Spleen (tissue), 11 donors: ENCODE data around the gene EFR3B. TPM values are rescaled to one million over a fixed set of nuclear protein-coding genes. Genes with fewer than 3 reads are reported as not detected.
"Not testable (repeated sequence)": the region's sequence is repeated elsewhere in the genome, so short reads cannot be mapped to it uniquely, and the experiment has no call there.

ENCODE experiments used
- DNase-seq: peaks from one replicate; pipeline ENCODE4 v3.0.0-alpha.2; 2020
- H3K27ac ChIP-seq, 8 donors: fragments of 200-600 bp; sonication (generic) in 7 of 8; 1 replicate in 4 of 8; 2 replicates in 4 of 8; pipeline versions ENCODE4 v1.5.0 to v1.8.0; 2016 to 2021; ENCODE audit warnings: inconsistent platforms in 4 of 8, mild to moderate bottlenecking in 4 of 8, moderate library complexity in 1 of 8
- H3K27me3 ChIP-seq, 7 donors: fragments of 200-600 bp; sonication (generic) in 6 of 7; replicated peaks in 1 of 7; 1 replicate in 4 of 7; 2 replicates in 3 of 7; pipeline versions ENCODE4 v1.5.0 to v1.8.0; 2016 to 2021; ENCODE audit warnings: inconsistent platforms in 3 of 7, mild to moderate bottlenecking in 1 of 7
- H3K36me3 ChIP-seq, 6 donors: fragments of 200-600 bp; sonication (generic) in 5 of 6; 1 replicate in 4 of 6; 2 replicates in 2 of 6; pipeline versions ENCODE4 v1.5.0 to v1.8.0; 2016 to 2021; ENCODE audit warnings: inconsistent platforms in 2 of 6
- H3K4me1 ChIP-seq, 6 donors: fragments of 200-600 bp; sonication (generic) in 5 of 6; 1 replicate in 3 of 6; 2 replicates in 3 of 6; pipeline versions ENCODE4 v1.5.0 to v1.8.0; 2016 to 2021; ENCODE audit warnings: inconsistent platforms in 3 of 6
- H3K4me3 ChIP-seq, 8 donors: fragments of 200-600 bp; sonication (generic) in 7 of 8; 1 replicate in 4 of 8; 2 replicates in 4 of 8; pipeline versions ENCODE4 v1.5.0 to v1.8.0; 2016 to 2021; ENCODE audit warnings: inconsistent platforms in 4 of 8, mild to moderate bottlenecking in 4 of 8, moderate library complexity in 2 of 8
- H3K9me3 ChIP-seq, 8 donors: fragments of 200-600 bp; sonication (generic) in 7 of 8; 1 replicate in 4 of 8; 2 replicates in 4 of 8; pipeline versions ENCODE4 v1.5.0 to v1.8.0; 2016 to 2021; ENCODE audit warnings: inconsistent platforms in 4 of 8
- POLR2A ChIP-seq, 3 donors: fragments of 450-650 bp; IDR thresholded peaks; one replicate each; pipeline ENCODE4 v1.5.1; 2017; ENCODE audit warnings: antibody characterized with exemption in 3 of 3, mild to moderate bottlenecking in 1 of 3
- POLR2AphosphoS5 ChIP-seq, 3 donors: sonication (generic); formaldehyde crosslinking; IDR thresholded peaks; one replicate each; pipeline ENCODE4 v1.5.1; 2017; ENCODE audit warnings: antibody characterized with exemption in 3 of 3
- WGBS, 5 donors: extraction: QIAGEN DNeasy Blood & Tissue Kit in 3 of 5; methylation state at CpG; one replicate each; pipeline versions ENCODE4 v1.1.5 to v1.1.7; 2013 to 2018; 5-methylcytosine and 5-hydroxymethylcytosine counted together
- intact Hi-C: fragments of 100-400 bp; cut with DNase I; formaldehyde crosslinking; loops from one replicate; pipeline ENCODE4 v1.15.0; 2023; ENCODE audit warnings: low total_unique reads
- polyA plus RNA-seq, 3 donors: library from polyadenylated mRNA; stranded (reverse); fragments of 200-250 nt; gene quantifications; one replicate each; pipeline ENCODE4 v1.2.1, GENCODE V29; 2013
- total RNA-seq, 7 donors: library from RNA; depleted of rRNA in 3 of 7; stranded (reverse); fragments of >200 nt in 3 of 7; fragmentation: NEBNext Ultra II Directional in 4 of 7; extraction: Animal tissue kit (Norgen Biotek cat#: 25700) in 4 of 7; gene quantifications; one replicate each; pipeline versions ENCODE4 v1.1.0 to v1.2.1, GENCODE V29; 2016 to 2021
- TF ChIP-seq, protein P1 (sequence below), 11 experiments: fragments of 200-600 bp in 7 of 11; fragments of 450-650 bp in 4 of 11; sonication (generic) in 4 of 11; IDR thresholded peaks in 8 of 11; conservative IDR thresholded peaks in 3 of 11; 1 replicate in 7 of 11; 2 replicates in 4 of 11; pipeline versions ENCODE4 v1.4.0 to v1.8.0; 2016 to 2021; ENCODE audit warnings: antibody characterized with exemption in 11 of 11, inconsistent platforms in 4 of 11, mild to moderate bottlenecking in 1 of 11
- donor health status: healthy with polysubstance abuse.
- donor health status: DM: no; HTN: no; CAD: no; lungs with moderate emphysema.
- donor health status: DM: no; HTN: no; CAD: no.
- donor health status: Bipolar disorder and iron deficiency.
- donor health status: healthy.
- donor health status: DM: no; HTN: no; CAD: no.
- donor health status: DM: yes; HTN: yes; CAD: no.

Gene EFR3B
- total and polyA plus RNA-seq, 10 donors, result 0.22 to 13.2 (median 8.2) TPM

DNA sequence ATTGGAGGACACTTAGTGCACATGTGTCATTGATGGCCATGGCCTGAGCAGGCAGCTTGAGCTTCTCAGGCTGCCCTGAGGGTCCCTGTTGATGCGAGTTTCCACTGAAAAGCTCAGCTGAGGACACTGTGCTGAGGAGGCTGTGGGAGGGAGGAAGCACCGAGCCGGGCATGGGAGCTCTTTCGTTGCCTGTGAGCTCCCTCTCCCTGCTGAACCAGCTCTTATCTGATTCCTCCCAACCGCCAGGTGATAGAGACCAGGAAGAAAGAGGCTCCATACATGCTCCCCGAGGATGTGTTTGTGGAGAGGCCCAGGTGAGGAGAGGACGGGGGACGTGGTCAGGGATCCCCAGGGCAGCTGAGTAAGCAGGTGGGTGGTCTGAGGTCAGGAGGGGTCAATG lies 99.2 kb downstream of the EFR3B start:
- intact Hi-C loops, result no loop called here
- Histone ChIP-seq H3K27ac (no peak overlapping the region), H3K9me3 (no peaks in the 10 kb centered on the region), H3K27me3 (peaks cover 0 to 8% (median 0%) of the 10 kb centered on the region in 7 donors), H3K36me3 (peaks cover 0 to 43% (median 0%) of the 10 kb centered on the region in 6 donors), H3K4me3 (no peak overlapping the region), H3K4me1 (no peaks in the 10 kb centered on the region)
- DNase-seq, result no peak
- 79 to 88% (median 84%) methylated on average over 7 to 8 of the region's 8 CpGs for WGBS, 5 donors
- TF ChIP-seq, protein P1, sequence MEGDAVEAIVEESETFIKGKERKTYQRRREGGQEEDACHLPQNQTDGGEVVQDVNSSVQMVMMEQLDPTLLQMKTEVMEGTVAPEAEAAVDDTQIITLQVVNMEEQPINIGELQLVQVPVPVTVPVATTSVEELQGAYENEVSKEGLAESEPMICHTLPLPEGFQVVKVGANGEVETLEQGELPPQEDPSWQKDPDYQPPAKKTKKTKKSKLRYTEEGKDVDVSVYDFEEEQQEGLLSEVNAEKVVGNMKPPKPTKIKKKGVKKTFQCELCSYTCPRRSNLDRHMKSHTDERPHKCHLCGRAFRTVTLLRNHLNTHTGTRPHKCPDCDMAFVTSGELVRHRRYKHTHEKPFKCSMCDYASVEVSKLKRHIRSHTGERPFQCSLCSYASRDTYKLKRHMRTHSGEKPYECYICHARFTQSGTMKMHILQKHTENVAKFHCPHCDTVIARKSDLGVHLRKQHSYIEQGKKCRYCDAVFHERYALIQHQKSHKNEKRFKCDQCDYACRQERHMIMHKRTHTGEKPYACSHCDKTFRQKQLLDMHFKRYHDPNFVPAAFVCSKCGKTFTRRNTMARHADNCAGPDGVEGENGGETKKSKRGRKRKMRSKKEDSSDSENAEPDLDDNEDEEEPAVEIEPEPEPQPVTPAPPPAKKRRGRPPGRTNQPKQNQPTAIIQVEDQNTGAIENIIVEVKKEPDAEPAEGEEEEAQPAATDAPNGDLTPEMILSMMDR (IDR thresholded peaks at IDR 0.05 in 8 of 11, conservative IDR thresholded peaks at IDR 0.05 in 3 of 11), result no peak
- TF ChIP-seq POLR2A (IDR thresholded peaks at IDR 0.05), result no peak
- no peak for TF ChIP-seq POLR2AphosphoS5 (IDR thresholded peaks at IDR 0.05)

DNA sequence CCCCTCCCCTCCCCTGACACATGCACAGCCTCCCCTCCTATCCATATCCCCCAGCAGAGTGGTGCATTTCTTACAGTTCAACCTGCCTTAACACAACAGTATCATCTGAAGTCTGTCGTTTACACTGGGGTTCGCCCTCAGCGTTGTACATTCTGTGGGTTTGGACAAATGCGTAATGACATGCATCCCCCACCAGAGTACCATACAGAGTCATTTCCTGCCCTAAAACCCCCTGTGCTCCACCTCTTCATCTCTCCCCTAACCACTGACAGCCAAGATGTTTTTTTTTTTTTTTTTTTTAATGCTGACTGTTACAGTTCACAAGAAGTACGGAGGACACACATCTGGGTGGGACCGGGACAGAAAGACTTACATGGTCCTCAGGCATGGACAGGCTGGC lies 103.9 kb downstream of the EFR3B start:
- 60 to 71% (median 70%) methylated on average over 6 of the region's 6 CpGs for WGBS, 5 donors
- intact Hi-C loops, result no loop called here
- Histone ChIP-seq H3K36me3 (peaks cover 0 to 32% (median 0%) of the 10 kb centered on the region in 6 donors), H3K9me3 (no peaks in the 10 kb centered on the region), H3K27ac (no peak overlapping the region), H3K27me3 (no peaks in the 10 kb centered on the region), H3K4me1 (no peaks in the 10 kb centered on the region), H3K4me3 (no peak overlapping the region)
- no peak for DNase-seq
- TF ChIP-seq POLR2AphosphoS5 (IDR thresholded peaks at IDR 0.05), result no peak
- TF ChIP-seq, protein P1 (IDR thresholded peaks at IDR 0.05 in 8 of 11, conservative IDR thresholded peaks at IDR 0.05 in 3 of 11), result no peak
- no peak for TF ChIP-seq POLR2A (IDR thresholded peaks at IDR 0.05)

DNA sequence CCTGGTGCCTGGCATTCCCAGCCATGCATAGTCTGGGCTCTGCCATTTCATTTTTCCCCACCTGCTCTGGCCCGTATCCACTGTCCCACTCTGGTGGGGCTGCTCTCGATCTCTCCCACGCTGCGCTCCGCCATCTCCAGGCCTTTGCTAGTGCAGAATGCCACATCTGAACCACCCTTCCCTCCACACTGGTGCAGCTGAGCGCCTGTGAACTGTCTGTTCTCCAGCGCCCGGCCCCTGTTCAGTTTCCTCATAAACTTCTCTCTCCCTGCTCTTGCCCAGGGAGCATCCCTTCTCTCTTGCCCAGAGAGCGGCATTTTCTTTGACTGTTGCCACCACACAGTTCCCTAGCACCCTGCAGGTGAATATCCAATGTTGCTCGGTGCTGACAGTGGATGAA lies 105.0 kb downstream of the EFR3B start:
- intact Hi-C loops, result no loop called here
- H3K9me3 ChIP-seq, result no peaks in the 10 kb centered on the region
- DNase-seq, result no peak
- TF ChIP-seq POLR2AphosphoS5 (IDR thresholded peaks at IDR 0.05) (no peak), POLR2A (IDR thresholded peaks at IDR 0.05) (no peak)
- TF ChIP-seq, protein P1 (IDR thresholded peaks at IDR 0.05 in 8 of 11, conservative IDR thresholded peaks at IDR 0.05 in 3 of 11), result no peak
- peaks cover 0 to 37% (median 0%) of the 10 kb centered on the region in 6 donors for H3K36me3 ChIP-seq
- WGBS, 5 donors, result 90 to 98% (median 97%) methylated on average over 10 of the region's 10 CpGs
- H3K27ac ChIP-seq, result no peak overlapping the region
- H3K4me1 ChIP-seq, result no peaks in the 10 kb centered on the region
- H3K4me3 ChIP-seq, result no peak overlapping the region
- H3K27me3 ChIP-seq, result no peaks in the 10 kb centered on the region

DNA sequence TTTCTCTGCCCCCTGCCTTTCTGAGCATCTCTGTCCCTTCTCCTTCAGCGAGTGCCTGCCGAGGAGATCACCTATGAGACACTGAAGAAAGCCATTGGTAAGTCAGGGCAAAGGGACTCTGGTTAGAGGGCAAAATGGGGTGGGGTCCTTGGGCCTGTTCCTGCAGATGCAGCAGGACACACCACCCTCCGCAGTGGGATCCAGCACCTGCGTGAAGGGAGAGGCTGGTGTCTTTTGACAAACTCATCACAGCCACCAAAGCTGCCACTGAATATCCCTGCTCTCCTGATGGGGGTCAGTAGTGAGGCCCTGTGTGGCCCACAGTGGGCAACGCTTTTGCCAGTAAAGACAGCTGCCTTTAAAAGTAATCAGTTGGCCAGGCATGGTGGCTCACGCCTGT lies 107.8 kb downstream of the EFR3B start:
- peak; percentile 52 for DNase-seq
- H3K9me3 ChIP-seq, result no peaks in the 10 kb centered on the region
- H3K4me3 ChIP-seq, result no peak overlapping the region
- H3K4me1 ChIP-seq, result no peaks in the 10 kb centered on the region
- WGBS, 5 donors, result 70 to 96% (median 94%) methylated on average over 2 to 6 of the region's 6 CpGs
- H3K27me3 ChIP-seq, result no peaks in the 10 kb centered on the region
- TF ChIP-seq, protein P1 (IDR thresholded peaks at IDR 0.05 in 8 of 11, conservative IDR thresholded peaks at IDR 0.05 in 3 of 11), result no peak
- no peak overlapping the region for H3K27ac ChIP-seq
- H3K36me3 ChIP-seq, result peaks cover 0 to 43% (median 0%) of the 10 kb centered on the region in 6 donors
- intact Hi-C loops, result no loop called here

DNA sequence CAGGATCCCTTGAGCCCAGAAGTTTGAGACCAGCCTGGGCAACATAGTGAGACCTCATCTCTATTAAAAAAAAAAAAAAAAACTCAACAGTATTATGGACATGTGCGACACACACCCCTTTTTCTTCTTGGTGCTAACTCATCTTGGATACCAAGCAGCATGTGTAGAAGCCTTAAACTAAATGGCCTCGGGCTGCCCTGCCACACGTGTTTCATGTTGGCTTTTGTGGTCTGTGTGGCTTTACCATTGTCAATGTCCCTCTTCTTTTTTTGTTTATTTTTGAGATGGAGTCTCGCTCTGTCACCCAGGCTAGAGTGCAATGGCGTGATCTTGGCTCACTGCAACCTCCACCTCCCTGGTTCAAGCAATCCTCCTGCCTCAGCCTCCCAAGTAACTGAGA lies 109.1 kb downstream of the EFR3B start:
- H3K27ac ChIP-seq, H3K4me3 ChIP-seq, DNase-seq, H3K4me1 ChIP-seq, H3K9me3 ChIP-seq, intact Hi-C loops, H3K27me3 ChIP-seq: not testable (repeated sequence)
- H3K36me3 ChIP-seq, result peaks cover 0 to 43% (median 0%) of the 10 kb centered on the region in 6 donors
- 74 to 85% (median 78%) methylated on average over 5 of the region's 5 CpGs for WGBS, 5 donors
